Spleen (tissue), 11 donors: ENCODE data around the gene GRM5. TPM values are rescaled to one million over a fixed set of nuclear protein-coding genes. Genes with fewer than 3 reads are reported as not detected.
"Not testable (repeated sequence)": the region's sequence is repeated elsewhere in the genome, so short reads cannot be mapped to it uniquely, and the experiment has no call there.

Experiments used
- DNase-seq: peaks from one replicate; pipeline ENCODE4 v3.0.0-alpha.2; 2020
- H3K27ac ChIP-seq, 8 donors: fragments of 200-600 bp; sonication (generic) in 7 of 8; 1 replicate in 4 of 8; 2 replicates in 4 of 8; pipeline versions ENCODE4 v1.5.0 to v1.8.0; 2016 to 2021; ENCODE audit warnings: inconsistent platforms in 4 of 8, mild to moderate bottlenecking in 4 of 8, moderate library complexity in 1 of 8
- H3K27me3 ChIP-seq, 7 donors: fragments of 200-600 bp; sonication (generic) in 6 of 7; replicated peaks in 1 of 7; 1 replicate in 4 of 7; 2 replicates in 3 of 7; pipeline versions ENCODE4 v1.5.0 to v1.8.0; 2016 to 2021; ENCODE audit warnings: inconsistent platforms in 3 of 7, mild to moderate bottlenecking in 1 of 7
- H3K36me3 ChIP-seq, 6 donors: fragments of 200-600 bp; sonication (generic) in 5 of 6; 1 replicate in 4 of 6; 2 replicates in 2 of 6; pipeline versions ENCODE4 v1.5.0 to v1.8.0; 2016 to 2021; ENCODE audit warnings: inconsistent platforms in 2 of 6
- H3K4me1 ChIP-seq, 6 donors: fragments of 200-600 bp; sonication (generic) in 5 of 6; 1 replicate in 3 of 6; 2 replicates in 3 of 6; pipeline versions ENCODE4 v1.5.0 to v1.8.0; 2016 to 2021; ENCODE audit warnings: inconsistent platforms in 3 of 6
- H3K4me3 ChIP-seq, 8 donors: fragments of 200-600 bp; sonication (generic) in 7 of 8; 1 replicate in 4 of 8; 2 replicates in 4 of 8; pipeline versions ENCODE4 v1.5.0 to v1.8.0; 2016 to 2021; ENCODE audit warnings: inconsistent platforms in 4 of 8, mild to moderate bottlenecking in 4 of 8, moderate library complexity in 2 of 8
- H3K9me3 ChIP-seq, 8 donors: fragments of 200-600 bp; sonication (generic) in 7 of 8; 1 replicate in 4 of 8; 2 replicates in 4 of 8; pipeline versions ENCODE4 v1.5.0 to v1.8.0; 2016 to 2021; ENCODE audit warnings: inconsistent platforms in 4 of 8
- CTCF ChIP-seq, 11 experiments: fragments of 200-600 bp in 7 of 11; fragments of 450-650 bp in 4 of 11; sonication (generic) in 4 of 11; IDR thresholded peaks in 8 of 11; conservative IDR thresholded peaks in 3 of 11; 1 replicate in 7 of 11; 2 replicates in 4 of 11; pipeline versions ENCODE4 v1.4.0 to v1.8.0; 2016 to 2021; ENCODE audit warnings: antibody characterized with exemption in 11 of 11, inconsistent platforms in 4 of 11, mild to moderate bottlenecking in 1 of 11
- POLR2A ChIP-seq, 3 donors: fragments of 450-650 bp; IDR thresholded peaks; one replicate each; pipeline ENCODE4 v1.5.1; 2017; ENCODE audit warnings: antibody characterized with exemption in 3 of 3, mild to moderate bottlenecking in 1 of 3
- POLR2AphosphoS5 ChIP-seq, 3 donors: sonication (generic); formaldehyde crosslinking; IDR thresholded peaks; one replicate each; pipeline ENCODE4 v1.5.1; 2017; ENCODE audit warnings: antibody characterized with exemption in 3 of 3
- WGBS, 5 donors: extraction: QIAGEN DNeasy Blood & Tissue Kit in 3 of 5; methylation state at CpG; one replicate each; pipeline versions ENCODE4 v1.1.5 to v1.1.7; 2013 to 2018; 5-methylcytosine and 5-hydroxymethylcytosine counted together
- intact Hi-C: fragments of 100-400 bp; cut with DNase I; formaldehyde crosslinking; loops from one replicate; pipeline ENCODE4 v1.15.0; 2023; ENCODE audit warnings: low total_unique reads
- polyA plus RNA-seq, 3 donors: library from polyadenylated mRNA; stranded (reverse); fragments of 200-250 nt; gene quantifications; one replicate each; pipeline ENCODE4 v1.2.1, GENCODE V29; 2013
- total RNA-seq, 7 donors: library from RNA; depleted of rRNA in 3 of 7; stranded (reverse); fragments of >200 nt in 3 of 7; fragmentation: NEBNext Ultra II Directional in 4 of 7; extraction: Animal tissue kit (Norgen Biotek cat#: 25700) in 4 of 7; gene quantifications; one replicate each; pipeline versions ENCODE4 v1.1.0 to v1.2.1, GENCODE V29; 2016 to 2021
- donor health status: healthy with polysubstance abuse.
- donor health status: DM: no; HTN: no; CAD: no; lungs with moderate emphysema.
- donor health status: DM: no; HTN: no; CAD: no.
- donor health status: Bipolar disorder and iron deficiency.
- donor health status: healthy.
- donor health status: DM: no; HTN: no; CAD: no.
- donor health status: DM: yes; HTN: yes; CAD: no.

Gene GRM5
- total and polyA plus RNA-seq, 10 donors = under 0.01 TPM; not detected in 9

GRCh38 chr11:88537613-88538012 is 528.2 kb downstream of the GRM5 start:
- no peak overlapping the region for H3K4me3 ChIP-seq
- no peak overlapping the region for H3K27ac ChIP-seq
- no peaks in the 10 kb centered on the region for H3K9me3 ChIP-seq
- DNase-seq = no peak
- WGBS, 5 donors = 43 to 79% (median 50%) methylated on average over 2 of the region's 2 CpGs
- intact Hi-C loops = no loop called here
- H3K4me1 ChIP-seq = no peaks in the 10 kb centered on the region
- H3K36me3 ChIP-seq = no peaks in the 10 kb centered on the region
- TF ChIP-seq POLR2AphosphoS5 (IDR thresholded peaks at IDR 0.05) (no peak), CTCF (IDR thresholded peaks at IDR 0.05 in 8 of 11, conservative IDR thresholded peaks at IDR 0.05 in 3 of 11) (no peak), POLR2A (IDR thresholded peaks at IDR 0.05) (no peak)
- no peaks in the 10 kb centered on the region for H3K27me3 ChIP-seq

- no peak for DNase-seq
- 70 to 83% (median 81%) methylated on average over 3 of the region's 3 CpGs for WGBS, 5 donors
Measured at GRCh38 chr11:88536616-88537265, 529.0 kb downstream of the GRM5 start.

GRCh38 chr11:88535916-88536547 is 529.8 kb downstream of the GRM5 start:
- TF ChIP-seq POLR2AphosphoS5 (IDR thresholded peaks at IDR 0.05) (no peak), CTCF (IDR thresholded peaks at IDR 0.05 in 8 of 11, conservative IDR thresholded peaks at IDR 0.05 in 3 of 11) (no peak), POLR2A (IDR thresholded peaks at IDR 0.05) (no peak)
- intact Hi-C loops = no loop called here
- H3K9me3 ChIP-seq = no peaks in the 10 kb centered on the region
- no peaks in the 10 kb centered on the region for H3K4me1 ChIP-seq
- 34 to 43% (median 38%) methylated on average over 2 of the region's 2 CpGs for WGBS, 5 donors
- H3K4me3 ChIP-seq = no peak overlapping the region
- H3K27ac ChIP-seq = no peak overlapping the region
- DNase-seq = no peak
- H3K36me3 ChIP-seq = no peaks in the 10 kb centered on the region
- no peaks in the 10 kb centered on the region for H3K27me3 ChIP-seq

More at GRCh38 chr11:88536616-88537265, 529.0 kb downstream of the GRM5 start:
- no peak for TF ChIP-seq POLR2A (IDR thresholded peaks at IDR 0.05)
- TF ChIP-seq POLR2AphosphoS5 (IDR thresholded peaks at IDR 0.05) = no peak
- TF ChIP-seq CTCF (IDR thresholded peaks at IDR 0.05 in 8 of 11, conservative IDR thresholded peaks at IDR 0.05 in 3 of 11) = no peak
- intact Hi-C loops = no loop called here
- no peaks in the 10 kb centered on the region for H3K36me3 ChIP-seq
- H3K9me3 ChIP-seq = no peaks in the 10 kb centered on the region
- no peaks in the 10 kb centered on the region for H3K4me1 ChIP-seq
- no peak overlapping the region for H3K4me3 ChIP-seq
- no peak overlapping the region for H3K27ac ChIP-seq
- H3K27me3 ChIP-seq = no peaks in the 10 kb centered on the region

- no peaks in the 10 kb centered on the region for H3K36me3 ChIP-seq
- 74 to 83% (median 77%) methylated on average over 2 of the region's 2 CpGs for WGBS, 5 donors
- no peak for TF ChIP-seq POLR2A (IDR thresholded peaks at IDR 0.05)
- no peak for TF ChIP-seq POLR2AphosphoS5 (IDR thresholded peaks at IDR 0.05)
- TF ChIP-seq CTCF (IDR thresholded peaks at IDR 0.05 in 8 of 11, conservative IDR thresholded peaks at IDR 0.05 in 3 of 11) = no peak
- no peaks in the 10 kb centered on the region for H3K27me3 ChIP-seq
- H3K4me3 ChIP-seq = no peak overlapping the region
- intact Hi-C loops = no loop called here
- no peak overlapping the region for H3K27ac ChIP-seq
- H3K9me3 ChIP-seq = no peaks in the 10 kb centered on the region
- no peak for DNase-seq
- H3K4me1 ChIP-seq = no peaks in the 10 kb centered on the region
Measured at GRCh38 chr11:88535266-88535665, 530.5 kb downstream of the GRM5 start.

GRCh38 chr11:88534706-88535105 is 531.1 kb downstream of the GRM5 start:
- H3K27me3 ChIP-seq, H3K4me3 ChIP-seq, intact Hi-C loops, H3K4me1 ChIP-seq, H3K27ac ChIP-seq, DNase-seq, H3K9me3 ChIP-seq, H3K36me3 ChIP-seq: not testable (repeated sequence)
- WGBS, 5 donors = 85 to 93% (median 91%) methylated on average over 1 of the region's 1 CpG
